Endothelial cell (in vitro differentiated cells): Measurements from ENCODE around the gene SYT14. TPM values are rescaled to one million over a fixed set of nuclear protein-coding genes. Genes with fewer than 3 reads are reported as not detected.

Source experiments
- DNase-seq: peaks from one replicate; pipeline ENCODE4 v3.0.0; 2021; ENCODE audit warnings: low spot score
- H3K27ac Mint-ChIP-seq: one replicate; pipeline ENCODE4 v1.8.0; 2021; ENCODE audit warnings: mixed read lengths, inconsistent platforms; ENCODE audit not compliant: unreplicated experiment
- H3K27me3 Mint-ChIP-seq: one replicate; pipeline ENCODE4 v1.8.0; 2021; ENCODE audit warnings: mild to moderate bottlenecking, moderate library complexity, mixed read lengths, inconsistent platforms; ENCODE audit not compliant: unreplicated experiment
- H3K36me3 Mint-ChIP-seq: one replicate; pipeline ENCODE4 v1.8.0; 2021; ENCODE audit warnings: mild to moderate bottlenecking, low read depth, mixed read lengths, inconsistent platforms; ENCODE audit not compliant: unreplicated experiment
- H3K4me1 Mint-ChIP-seq: one replicate; pipeline ENCODE4 v1.8.0; 2021; ENCODE audit warnings: mild to moderate bottlenecking, mixed read lengths, inconsistent platforms; ENCODE audit not compliant: unreplicated experiment
- H3K4me3 Mint-ChIP-seq: one replicate; pipeline ENCODE4 v1.8.0; 2021; ENCODE audit warnings: mild to moderate bottlenecking, mixed read lengths, inconsistent platforms; ENCODE audit not compliant: unreplicated experiment
- H3K9me3 Mint-ChIP-seq: one replicate; pipeline ENCODE4 v1.8.0; 2021; ENCODE audit warnings: mixed read lengths, inconsistent platforms; ENCODE audit not compliant: unreplicated experiment
- CTCF ChIP-seq: fragments of 200-600 bp; sonication (generic); IDR thresholded peaks from one replicate; pipeline ENCODE4 v1.5.0; 2021; ENCODE audit warnings: antibody characterized with exemption; ENCODE audit not compliant: unreplicated experiment
- total RNA-seq: library from RNA; stranded (reverse); fragmentation: NEBNext Ultra II Directional; extraction: Animal tissue kit (Norgen Biotek cat#: 25700); gene quantifications from one replicate; pipeline ENCODE4 v1.2.1, GENCODE V29; 2021; ENCODE audit not compliant: unreplicated experiment

SYT14 gene
- total RNA-seq, 1 donor from 2014 or later: 9.7 TPM

- TF ChIP-seq CTCF: no peak
- Mint-ChIP-seq H3K9me3 (no peaks in the 10 kb centered on the region), H3K27ac (no peak overlapping the region), H3K27me3 (no peaks in the 10 kb centered on the region), H3K36me3 (no peaks in the 10 kb centered on the region), H3K4me1 (peaks cover 4% of the 10 kb centered on the region), H3K4me3 (no peak overlapping the region)
- DNase-seq: no peak
These were observed 61.0 kb downstream of the SYT14 start for GRCh38 chr1:209999005-209999404.

- Mint-ChIP-seq H3K4me1 (peaks cover 4% of the 10 kb centered on the region), H3K27ac (peak overlapping the region; percentile 4)
- no peak for DNase-seq
These were observed 63.7 kb downstream of the SYT14 start for GRCh38 chr1:210001751-210002150.

GRCh38 chr1:210003501-210003900 is 65.5 kb downstream of the SYT14 start:
- no peak for TF ChIP-seq CTCF
- Mint-ChIP-seq H3K27ac (no peak overlapping the region), H3K27me3 (no peaks in the 10 kb centered on the region), H3K9me3 (no peaks in the 10 kb centered on the region), H3K36me3 (no peaks in the 10 kb centered on the region), H3K4me3 (no peak overlapping the region), H3K4me1 (peaks cover 4% of the 10 kb centered on the region)
- no peak for DNase-seq

More at GRCh38 chr1:210001751-210002150, 63.7 kb downstream of the SYT14 start:
- no peak for TF ChIP-seq CTCF
- no peaks in the 10 kb centered on the region for H3K9me3 Mint-ChIP-seq
- H3K27me3 Mint-ChIP-seq: no peaks in the 10 kb centered on the region
- no peaks in the 10 kb centered on the region for H3K36me3 Mint-ChIP-seq
- no peak overlapping the region for H3K4me3 Mint-ChIP-seq

GRCh38 chr1:210010161-210010560 is 72.1 kb downstream of the SYT14 start:
- H3K27ac Mint-ChIP-seq: no peak overlapping the region
- H3K36me3 Mint-ChIP-seq: no peaks in the 10 kb centered on the region
- no peaks in the 10 kb centered on the region for H3K4me1 Mint-ChIP-seq
- no peaks in the 10 kb centered on the region for H3K27me3 Mint-ChIP-seq
- no peak for TF ChIP-seq CTCF
- H3K9me3 Mint-ChIP-seq: no peaks in the 10 kb centered on the region
- H3K4me3 Mint-ChIP-seq: no peak overlapping the region
- no peak for DNase-seq

GRCh38 chr1:210021145-210021860 is 83.3 kb downstream of the SYT14 start:
- Mint-ChIP-seq H3K4me3 (no peak overlapping the region), H3K36me3 (no peaks in the 10 kb centered on the region), H3K9me3 (no peaks in the 10 kb centered on the region), H3K27me3 (no peaks in the 10 kb centered on the region), H3K4me1 (no peaks in the 10 kb centered on the region), H3K27ac (no peak overlapping the region)
- TF ChIP-seq CTCF: no peak
- DNase-seq: no peak
